Thoracic aorta (tissue), 2 donors: ENCODE results near the gene TEAD4. TPM values are rescaled to one million over a fixed set of nuclear protein-coding genes. Genes with fewer than 3 reads are reported as not detected.

ENCODE experiments used
- ATAC-seq: fragments of 150-250 bp; one replicate; pipeline ENCODE4 v1.8.0; 2017; ENCODE audit warnings: low read depth; ENCODE audit not compliant: insufficient number of reproducible peaks, low FRiP score
- DNase-seq: peaks from one replicate; pipeline ENCODE4 v3.0.0-alpha.2; 2020; ENCODE audit warnings: low spot score
- H3K27ac ChIP-seq, 2 donors: fragments of 200-600 bp; sonication (generic); 1 replicate in 1 of 2; 2 replicates in 1 of 2; pipeline ENCODE4 v1.5.1; 2016; ENCODE audit warnings: mild to moderate bottlenecking in 2 of 2, moderate library complexity in 2 of 2
- H3K27me3 ChIP-seq: fragments of 200-600 bp; sonication (generic); replicated peaks from 2 replicates; pipeline ENCODE4 v1.6.0; 2016; ENCODE audit warnings: mild to moderate bottlenecking; ENCODE audit not compliant: insufficient read depth
- H3K36me3 ChIP-seq: fragments of 200-600 bp; sonication (generic); one replicate; pipeline ENCODE4 v1.5.1; 2016
- H3K4me1 ChIP-seq, 2 donors: fragments of 200-600 bp; sonication (generic); 1 replicate in 1 of 2; 2 replicates in 1 of 2; pipeline versions ENCODE4 v1.5.1 to v1.6.0; 2016; ENCODE audit warnings: low read depth in 2 of 2, mild to moderate bottlenecking in 1 of 2; ENCODE audit not compliant: control insufficient read depth in 1 of 2
- H3K4me3 ChIP-seq: fragments of 200-600 bp; sonication (generic); 2 replicates; pipeline ENCODE4 v1.5.1; 2016; ENCODE audit warnings: mild to moderate bottlenecking
- H3K9me3 ChIP-seq: fragments of 200-600 bp; sonication (generic); 2 replicates; pipeline ENCODE4 v1.5.1; 2016
- CTCF ChIP-seq: fragments of 200-600 bp; sonication (generic); IDR thresholded peaks from one replicate; pipeline ENCODE4 v1.5.1; 2019; ENCODE audit warnings: antibody characterized with exemption
- total RNA-seq, 2 donors: library from RNA; depleted of rRNA; stranded (reverse); fragments of >200 nt; gene quantifications; one replicate each; pipeline versions ENCODE4 v1.1.0 to v1.2.3, GENCODE V29; 2016

Gene TEAD4
- total RNA-seq, 2 donors from 2014 or later, result 42.5 to 62.6 TPM

- Histone ChIP-seq H3K36me3 (no peaks in the 10 kb centered on the region), H3K4me3 (no peak overlapping the region), H3K4me1 (no peaks in the 10 kb centered on the region), H3K27ac (no peak overlapping the region), H3K9me3 (no peaks in the 10 kb centered on the region), H3K27me3 (no peaks in the 10 kb centered on the region)
- DNase-seq (no peak), ATAC-seq (no peak)
- peak; percentile 49 for TF ChIP-seq CTCF
These were observed 14.7 kb upstream of the TEAD4 start for GRCh38 chr12:2944401-2945047.

GRCh38 chr12:2949411-2949810 is 9.8 kb upstream of the TEAD4 start:
- Histone ChIP-seq H3K9me3 (no peaks in the 10 kb centered on the region), H3K36me3 (no peaks in the 10 kb centered on the region), H3K4me1 (no peaks in the 10 kb centered on the region), H3K4me3 (no peak overlapping the region), H3K27ac (no peak overlapping the region), H3K27me3 (no peaks in the 10 kb centered on the region)
- TF ChIP-seq CTCF, result no peak
- ATAC-seq (no peak), DNase-seq (no peak)

- Histone ChIP-seq H3K27ac (no peak overlapping the region), H3K4me3 (no peak overlapping the region), H3K27me3 (no peaks in the 10 kb centered on the region), H3K4me1 (peaks cover 5 to 15% of the 10 kb centered on the region in 2 donors), H3K9me3 (no peaks in the 10 kb centered on the region), H3K36me3 (no peaks in the 10 kb centered on the region)
- no peak for DNase-seq
- TF ChIP-seq CTCF, result no peak
- ATAC-seq, result no peak
These were observed 3.3 kb upstream of the TEAD4 start for GRCh38 chr12:2955888-2956287.

- no peak for DNase-seq
- H3K4me1 ChIP-seq, result peaks cover 5 to 24% of the 10 kb centered on the region in 2 donors
- H3K4me3 ChIP-seq, result peak overlapping the region; percentile 82
- peak overlapping the region; percentile 77 to 81 for H3K27ac ChIP-seq
- H3K9me3 ChIP-seq, result no peaks in the 10 kb centered on the region
- TF ChIP-seq CTCF, result no peak
- H3K36me3 ChIP-seq, result no peaks in the 10 kb centered on the region
- ATAC-seq, result no peak
- H3K27me3 ChIP-seq, result no peaks in the 10 kb centered on the region
These were observed 1.3 kb upstream of the TEAD4 start for GRCh38 chr12:2957816-2958431.

GRCh38 chr12:2958432-2959191 is 585 bp upstream of the TEAD4 start:
- ATAC-seq, result peak; percentile 26
- Histone ChIP-seq H3K4me3 (peak overlapping the region; percentile 82), H3K36me3 (no peaks in the 10 kb centered on the region), H3K27ac (peak overlapping the region; percentile 77 to 81), H3K27me3 (no peaks in the 10 kb centered on the region), H3K9me3 (no peaks in the 10 kb centered on the region), H3K4me1 (peaks cover 5 to 24% of the 10 kb centered on the region in 2 donors)
- DNase-seq, result no peak
- no peak for TF ChIP-seq CTCF
